A549 (cell line): ENCODE data around the gene TP53TG5. TPM values are rescaled to one million over a fixed set of nuclear protein-coding genes. Genes with fewer than 3 reads are reported as not detected.
A peak's percentile ranks its signal among the peaks of the same experiment; 100 is the strongest.

ENCODE experiments used
- ATAC-seq, 2 experiments: fragments of 200-7000 bp in 1 of 2; fragments of >200 bp in 1 of 2; cut with Nextera tagmentation in 1 of 2; cut with Tn5 transposase in 1 of 2; 3 replicates each; pipeline versions ENCODE4 v1.8.0 to v1.9.1; 2018 to 2020; ENCODE audit warnings: mild to moderate bottlenecking in 1 of 2, moderate library complexity in 1 of 2
- CTCF ChIA-PET: fragments of 300-600 bp; sonication (Branson Sonifier 250); formaldehyde crosslinking; extraction: SDS; loops from one replicate; lab custom pipeline; 2021; ENCODE audit warnings: antibody characterized with exemption, inconsistent platforms; lab: Yijun Ruan, JAX
- POLR2A ChIA-PET: fragments of 350-600 bp; formaldehyde crosslinking; extraction: SDS; loops from one replicate; lab custom pipeline; 2021; ENCODE audit warnings: antibody characterized with exemption, inconsistent platforms; lab: Yijun Ruan, JAX
- DNase-seq, 2 experiments: peaks; one replicate each; pipeline versions ENCODE4 v3.0.0 to v3.0.0-alpha.2; 2011 to 2016; ENCODE audit warnings: low read depth in 1 of 2, low spot score in 1 of 2
- FAIRE-seq: peaks from 2 replicates; lab custom pipeline; 2011; peaks lifted over from hg19 to GRCh38; lab: Jason Lieb, UNC
- H3K27ac ChIP-seq, 2 experiments: fragments of >200 bp; sonication (Bioruptor Twin); formaldehyde crosslinking; 3 replicates each; pipeline ENCODE4 v1.5.1; 2016 to 2017
- H3K4me1 ChIP-seq: fragments of >200 bp; sonication (Bioruptor Twin); formaldehyde crosslinking; 3 replicates; pipeline ENCODE4 v1.6.1; 2016
- H3K4me2 ChIP-seq: fragments of >200 bp; sonication (Bioruptor Twin); formaldehyde crosslinking; 3 replicates; pipeline ENCODE4 v1.6.1; 2016
- H3K4me3 ChIP-seq: fragments of >200 bp; sonication (Bioruptor Twin); formaldehyde crosslinking; 3 replicates; pipeline ENCODE4 v1.5.1; 2016
- H3K9me3 ChIP-seq: fragments of >200 bp; sonication (Bioruptor Twin); formaldehyde crosslinking; 3 replicates; pipeline ENCODE4 v1.6.1; 2016
- BCL3 ChIP-seq: fragments of >200 bp; sonication (Bioruptor Twin); formaldehyde crosslinking; IDR thresholded peaks from 3 replicates; pipeline ENCODE4 v1.6.1; 2016
- CBX2 ChIP-seq: fragments of 200-600 bp; sonication (generic); IDR thresholded peaks from 2 replicates; pipeline ENCODE4 v1.6.1; 2016; ENCODE audit warnings: low read depth, mild to moderate bottlenecking, borderline replicate concordance
- CHD4 ChIP-seq: fragments of 200-600 bp; sonication (generic); IDR thresholded peaks from 2 replicates; pipeline ENCODE4 v1.6.1; 2016; ENCODE audit warnings: antibody characterized with exemption, mild to moderate bottlenecking, borderline replicate concordance
- CTCF ChIP-seq: fragments of >200 bp; sonication (Bioruptor Twin); formaldehyde crosslinking; IDR thresholded peaks from 3 replicates; pipeline ENCODE4 v1.5.1; 2016
- E2F6 ChIP-seq: IDR thresholded peaks from 2 replicates; pipeline ENCODE4 v1.6.1; 2012; ENCODE audit warnings: low read depth, borderline replicate concordance
- ESRRA ChIP-seq: fragments of 150-350 bp; IDR thresholded peaks from 2 replicates; pipeline ENCODE4 v1.6.1; 2014; ENCODE audit warnings: mild to moderate bottlenecking, low read length, borderline replicate concordance
- FOSL2 ChIP-seq, 2 experiments: fragments of 450-650 bp in 1 of 2; fragments of >200 bp in 1 of 2; sonication (Bioruptor Twin) in 1 of 2; formaldehyde crosslinking; IDR thresholded peaks; 2 replicates each; pipeline versions ENCODE4 v1.5.0 to v1.6.1; 2016 to 2020; ENCODE audit warnings: mild to moderate bottlenecking in 1 of 2, moderate library complexity in 1 of 2
- FOXS1 ChIP-seq: fragments of 250-450 bp; sonication (Bioruptor Pico); IDR thresholded peaks from 2 replicates; pipeline ENCODE4 v1.5.0; 2020; ENCODE audit warnings: mild to moderate bottlenecking, moderate library complexity
- HDAC2 ChIP-seq: fragments of 200-600 bp; sonication (generic); IDR thresholded peaks from 2 replicates; pipeline ENCODE4 v1.6.1; 2016
- HOXB5 ChIP-seq: fragments of 250-450 bp; sonication (Bioruptor Pico); IDR thresholded peaks from 2 replicates; pipeline ENCODE4 v1.5.0; 2020; ENCODE audit warnings: mild to moderate bottlenecking, moderate library complexity
- JUN ChIP-seq, 2 experiments: fragments of >200 bp; sonication (Bioruptor Twin); formaldehyde crosslinking; IDR thresholded peaks; 2 replicates in 1 of 2; 3 replicates in 1 of 2; pipeline ENCODE4 v1.6.1; 2016 to 2017
- JUNB ChIP-seq: fragments of >200 bp; sonication (Bioruptor Twin); formaldehyde crosslinking; IDR thresholded peaks from 2 replicates; pipeline ENCODE4 v1.6.1; 2016
- MAFK ChIP-seq: fragments of 450-650 bp; IDR thresholded peaks from 2 replicates; pipeline ENCODE4 v1.6.1; 2014; ENCODE audit not compliant: partially characterized antibody
- MAX ChIP-seq: IDR thresholded peaks from 2 replicates; pipeline ENCODE4 v1.6.1; 2012
- PHF8 ChIP-seq: fragments of 200-600 bp; sonication (generic); IDR thresholded peaks from 2 replicates; pipeline ENCODE4 v1.6.1; 2016; ENCODE audit warnings: low read depth, mild to moderate bottlenecking, antibody characterized with exemption, moderate library complexity, borderline replicate concordance
- POLR2AphosphoS2 ChIP-seq: conservative IDR thresholded peaks from 2 replicates; pipeline ENCODE4 v1.6.1; 2012; ENCODE audit warnings: low read length, improper control_type of control experiment, inconsistent platforms
- RAD21 ChIP-seq, 2 experiments: fragments of >200 bp in 1 of 2; sonication (Bioruptor Twin) in 1 of 2; formaldehyde crosslinking in 1 of 2; IDR thresholded peaks in 1 of 2; conservative IDR thresholded peaks in 1 of 2; 2 replicates in 1 of 2; 3 replicates in 1 of 2; pipeline ENCODE4 v1.6.1; 2012 to 2018; ENCODE audit warnings: inconsistent platforms in 1 of 2
- RARB ChIP-seq: fragments of 250-450 bp; sonication (Bioruptor Pico); IDR thresholded peaks from 2 replicates; pipeline ENCODE4 v1.8.0; 2021; ENCODE audit warnings: mild to moderate bottlenecking, moderate library complexity
- REST ChIP-seq: fragments of 200-600 bp; sonication (generic); IDR thresholded peaks from 2 replicates; pipeline ENCODE4 v1.6.1; 2016; ENCODE audit warnings: antibody characterized with exemption, mild to moderate bottlenecking, moderate library complexity
- SMC3 ChIP-seq: fragments of >200 bp; sonication (Bioruptor Twin); formaldehyde crosslinking; IDR thresholded peaks from 3 replicates; pipeline ENCODE4 v1.6.1; 2018; ENCODE audit warnings: inconsistent platforms
- USF2 ChIP-seq: fragments of 450-650 bp; IDR thresholded peaks from 2 replicates; pipeline ENCODE4 v1.6.1; 2014; ENCODE audit warnings: antibody characterized with exemption
- WGBS: methylation state at CpG from one replicate; pipeline ENCODE4 v1.1.6; 2017; ENCODE audit errors: missing lambda C conversion rate; 5-methylcytosine and 5-hydroxymethylcytosine counted together
- polyA plus RNA-seq, 4 experiments: library from polyadenylated mRNA; depleted of rRNA in 3 of 4; stranded (reverse); fragments of >200 nt; fragmentation: RNase III in 1 of 4; extraction: RNeasy Plus Mini Kit Qiagen cat#74134 plus additional on column Dnase treatment in 1 of 4; gene quantifications; 2 replicates in 3 of 4; 3 replicates in 1 of 4; pipeline ENCODE4 v1.2.3, GENCODE V29; 2011 to 2017

Gene TP53TG5
- polyA plus RNA-seq, 2 of the 4 experiments (the other 2 are of a cell fraction), result not detected

- FAIRE-seq, result no peak
- ChIA-PET POLR2A (no interaction called here), CTCF (interaction anchor here (1.1 kb wide), 1 partner anchor 9 kb away, joined by 3 read pairs; no protein-coding TSS in a partner anchor)
- no peak for TF ChIP-seq MAFK
- TF ChIP-seq HDAC2, result no peak
- TF ChIP-seq POLR2AphosphoS2, result no peak
- TF ChIP-seq FOXS1 (CRISPR knock-in tag), result no peak
- TF ChIP-seq REST, result no peak
- no peak for TF ChIP-seq E2F6
- TF ChIP-seq CBX2, result no peak
- TF ChIP-seq RAD21 (conservative IDR thresholded peaks at IDR 0.05 in 1 of 2, IDR thresholded peaks at IDR 0.05 in 1 of 2), result no peak
- TF ChIP-seq MAX, result no peak
- Histone ChIP-seq H3K4me2 (no peak overlapping the region), H3K4me1 (peaks cover 40% of the 10 kb centered on the region), H3K9me3 (no peaks in the 10 kb centered on the region), H3K4me3 (no peak overlapping the region), H3K27ac (no peak overlapping the region)
- ATAC-seq, result no peak
- 36% methylated on average over 1 of the region's 1 CpG for WGBS
- no peak for DNase-seq
Observed at GRCh38 chr20:45350217-45350616, 27.9 kb downstream of the TP53TG5 start.

- POLR2A ChIA-PET, result interaction anchor here (0.5 to 3.8 kb wide), 10 partner anchors 12 to 431 kb away, joined by 3 to 46 read pairs (median 4); partner anchors contain the start of gene SYS1
- Histone ChIP-seq H3K4me1 (peaks cover 52% of the 10 kb centered on the region), H3K27ac (peak within 1 kb of the TSS; percentile 92 to 96), H3K9me3 (no peaks in the 10 kb centered on the region), H3K4me3 (peak within 1 kb of the TSS; percentile 86), H3K4me2 (peak within 1 kb of the TSS; percentile 98)
- ATAC-seq (peak; percentile 72 to 81), DNase-seq (peak; percentile 51 to 74), FAIRE-seq (no peak)
- CTCF ChIA-PET, result interaction anchor here (0.7 to 8.9 kb wide), 8 partner anchors 11 to 88 kb away, joined by 4 to 82 read pairs (median 12); partner anchors contain the start of gene SYS1
- 4% methylated on average over 14 of the region's 77 CpGs for WGBS
- TF ChIP-seq BCL3 (peak; percentile 94; the same call in 2 of the 3 replicates), RARB (CRISPR knock-in tag) (no peak), REST (no peak), SMC3 (0 out of 3 replicates have a peak, but pooled peaks have one; percentile 17), HOXB5 (no peak), JUN (IDR thresholded peaks at IDR 0.05) (peak; percentile 67 to 95; a peak in 4 of 5 replicates), JUNB (no peak), CTCF (no peak), ESRRA (no peak), FOSL2 (IDR thresholded peaks at IDR 0.05) (no peak), FOSL2 (CRISPR knock-in tag; IDR thresholded peaks at IDR 0.05) (no peak), PHF8 (peak; percentile 94), CHD4 (peak; percentile 72; the same call in 1 of the 2 replicates), RAD21 (conservative IDR thresholded peaks at IDR 0.05 in 1 of 2, IDR thresholded peaks at IDR 0.05 in 1 of 2) (no peak), FOXS1 (CRISPR knock-in tag) (no peak), USF2 (no peak), HDAC2 (0 out of 2 replicates have a peak, but pooled peaks have one; percentile 62)
Observed at GRCh38 chr20:45347936-45348778, 30.0 kb downstream of the TP53TG5 start, which contains the start of gene SDC4. Gene SDC4 (minus strand): TSS chr20:45348424. CDS start chr20:45348384, 40 bp downstream.
